GM18505 (cell line): ENCODE results near the gene CD200.

Experiments used
- ATAC-seq: cut with Tn5 transposase; IDR thresholded peaks from one replicate; pipeline ENCODE4 v1.9.1; 2021; ENCODE audit not compliant: unreplicated experiment
- POLR2A ChIP-seq: IDR thresholded peaks from 4 replicates; pipeline ENCODE4 v1.6.1; 2011; ENCODE audit warnings: borderline replicate concordance; ENCODE audit not compliant: insufficient read depth, insufficient read length; ENCODE audit errors: extremely low read depth

The CD200 gene, protein sequence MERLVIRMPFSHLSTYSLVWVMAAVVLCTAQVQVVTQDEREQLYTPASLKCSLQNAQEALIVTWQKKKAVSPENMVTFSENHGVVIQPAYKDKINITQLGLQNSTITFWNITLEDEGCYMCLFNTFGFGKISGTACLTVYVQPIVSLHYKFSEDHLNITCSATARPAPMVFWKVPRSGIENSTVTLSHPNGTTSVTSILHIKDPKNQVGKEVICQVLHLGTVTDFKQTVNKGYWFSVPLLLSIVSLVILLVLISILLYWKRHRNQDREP

GRCh38 chr3:112333002-112333380 lies at the start of gene CD200:
CD200 (plus strand) TSS chr3:112333156; CDS start chr3:112333213, 57 bp downstream.
- ATAC-seq = peak; percentile 51
- TF ChIP-seq POLR2A = peak; percentile 71

DNA sequence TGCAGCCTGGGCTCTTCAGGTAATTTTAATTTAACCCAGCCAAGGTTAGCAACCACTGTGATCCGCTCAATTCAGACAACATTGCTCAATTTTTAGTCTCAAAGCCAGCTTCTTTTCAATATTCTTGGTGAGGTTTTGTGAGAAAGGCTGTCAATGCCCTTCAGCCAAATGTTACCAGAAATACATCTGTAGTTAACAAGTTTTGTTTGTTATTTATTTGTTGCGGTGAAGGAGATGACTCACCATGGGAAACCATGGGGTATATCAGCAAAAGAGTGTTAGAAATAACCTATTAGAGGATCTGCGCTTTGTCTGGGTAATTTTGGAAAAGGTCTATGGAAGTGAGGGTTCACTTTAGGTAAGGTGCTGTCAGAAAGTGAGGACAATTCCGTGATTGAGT lies 43.9 kb upstream of the CD200 start:
- no peak for TF ChIP-seq POLR2A

DNA sequence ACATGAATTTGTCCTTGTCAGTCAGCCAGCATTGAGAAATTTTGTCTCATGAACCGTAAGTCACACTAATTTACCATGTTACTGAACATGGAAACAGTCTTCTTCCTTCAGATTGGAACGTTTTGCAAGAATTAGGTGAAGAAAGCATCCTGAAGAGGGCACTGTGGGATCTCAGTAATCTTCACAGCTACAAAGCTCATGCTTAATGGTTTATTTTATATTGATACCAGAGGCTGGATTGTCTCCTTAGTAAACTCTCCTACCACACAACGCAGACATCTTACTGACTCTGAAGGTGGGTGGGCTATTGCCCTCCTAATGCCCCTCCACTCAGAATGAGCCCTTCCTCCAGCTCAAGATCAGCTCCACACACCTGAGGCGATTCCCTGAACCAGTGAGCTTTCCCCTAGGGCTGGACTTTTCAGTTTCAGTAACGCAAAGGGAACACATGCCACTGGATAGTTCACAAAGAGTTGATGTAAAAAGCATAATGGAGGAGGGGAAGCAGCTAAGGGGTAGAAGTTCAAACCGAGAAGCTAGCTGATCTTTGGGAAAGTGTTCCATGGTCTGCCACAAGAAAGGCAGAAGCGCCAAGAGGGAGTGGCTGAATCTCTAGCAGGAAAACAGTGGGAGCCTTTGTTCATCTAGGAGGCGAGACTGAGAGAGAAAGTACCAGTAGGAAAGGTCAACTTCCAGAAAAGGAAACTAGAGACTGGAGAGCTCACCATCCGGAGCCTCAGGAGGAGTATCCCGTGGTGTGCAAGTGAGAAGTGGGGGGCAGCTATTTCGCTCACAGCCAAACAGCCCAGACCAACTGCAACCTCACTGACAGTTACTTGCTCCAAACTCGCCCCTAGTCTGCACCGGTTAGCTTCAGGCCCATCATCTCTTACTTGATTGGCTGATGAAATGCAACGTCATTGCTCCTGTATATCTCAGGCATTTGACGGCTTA lies 39.3 kb upstream of the CD200 start, which contains the start of gene SLC9C1:
TSS of gene SLC9C1 (minus strand) at position 849 of the 954 bp plus-strand sequence. CDS start 7,425 bp downstream, outside the sequence.
- ATAC-seq = peak; percentile 49
- no peak for TF ChIP-seq POLR2A

More for the DNA sequence above, 43.9 kb upstream of the CD200 start:
- ATAC-seq = no peak

DNA sequence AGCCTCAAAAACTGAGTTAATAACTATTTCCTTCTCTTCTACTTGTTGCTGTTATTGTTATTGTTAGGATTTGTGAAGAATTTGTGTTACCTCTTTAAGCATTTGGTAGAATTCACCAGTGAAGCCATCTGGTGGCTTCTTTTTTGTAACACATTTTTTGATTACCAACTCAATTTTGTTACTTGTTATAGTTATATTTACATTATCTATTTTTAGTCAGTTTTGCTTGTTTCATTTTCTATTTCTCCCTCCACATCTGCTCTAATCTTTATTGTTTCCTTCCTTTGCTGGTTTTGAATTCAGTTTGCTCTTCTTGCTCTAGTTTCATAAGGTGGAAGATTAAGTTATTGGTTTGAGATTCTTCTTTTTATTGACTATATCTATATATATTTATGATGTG lies 35.2 kb upstream of the CD200 start:
- ATAC-seq = peak; percentile 48
- no peak for TF ChIP-seq POLR2A

DNA sequence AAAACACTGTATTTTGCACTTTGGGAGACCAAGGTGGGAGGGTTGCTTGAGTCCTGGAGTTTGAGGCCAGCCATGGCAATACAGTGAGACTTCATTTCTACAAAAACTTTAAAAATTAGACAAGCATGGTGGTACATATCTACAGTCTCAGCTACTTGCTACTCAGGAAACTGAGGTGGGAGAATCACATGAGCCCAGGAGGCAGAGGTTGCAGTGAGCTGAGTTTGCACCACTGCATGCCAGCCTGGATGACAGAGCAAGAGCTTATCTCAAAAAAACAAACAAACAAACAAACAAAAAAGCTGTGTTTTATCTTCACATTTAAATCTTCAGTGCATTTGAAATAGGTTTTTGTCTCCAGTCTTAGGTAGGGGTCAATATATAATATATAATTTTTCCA lies 34.2 kb upstream of the CD200 start:
- ATAC-seq = no peak
- no peak for TF ChIP-seq POLR2A

GRCh38 chr3:112302150-112302830 lies 30.7 kb upstream of the CD200 start:
- no peak for TF ChIP-seq POLR2A
- no peak for ATAC-seq

DNA sequence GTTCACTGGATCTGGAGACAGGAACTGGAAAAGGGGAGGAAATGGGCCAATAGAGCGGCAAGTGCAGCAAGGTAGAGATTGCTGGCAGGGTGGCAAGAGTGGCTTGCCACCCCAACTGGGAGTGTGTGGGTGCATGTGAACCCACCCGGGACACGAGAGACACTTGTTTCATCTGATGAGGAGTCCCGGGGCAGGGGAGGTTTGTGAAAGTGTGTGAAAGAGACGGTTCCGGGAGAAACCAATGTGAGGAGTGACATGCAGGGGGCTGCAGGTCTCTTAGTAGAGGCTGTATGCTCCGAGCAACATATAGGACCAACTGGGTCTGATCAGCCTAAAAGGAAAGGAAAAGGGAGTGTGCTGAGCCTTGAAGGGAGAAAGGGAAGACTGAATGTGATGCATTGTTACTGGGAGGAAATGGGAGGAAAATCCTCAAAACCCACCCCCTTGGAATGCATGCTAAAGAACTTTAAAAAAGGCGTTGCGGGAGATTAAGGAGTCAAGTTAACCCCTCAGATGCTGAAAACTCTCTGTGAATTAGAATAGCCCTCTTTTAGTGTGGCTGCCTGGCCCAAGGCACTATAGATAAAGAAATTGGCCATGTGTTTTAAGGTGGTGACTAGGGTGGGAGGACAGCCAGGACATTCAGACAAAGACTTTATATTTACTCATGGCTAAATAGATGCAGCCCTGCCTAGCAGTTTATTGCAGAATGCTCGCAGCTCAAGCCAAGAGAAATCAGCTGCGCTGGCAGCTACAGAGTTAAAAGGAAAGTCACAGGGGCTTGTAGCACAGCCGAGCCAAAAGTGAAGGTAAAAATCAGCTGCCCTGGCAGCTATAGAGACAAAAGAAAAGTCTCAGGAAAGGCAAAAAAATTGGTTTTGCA lies 29.8 kb upstream of the CD200 start:
- ATAC-seq = no peak
- TF ChIP-seq POLR2A = no peak

- no peak for ATAC-seq
- TF ChIP-seq POLR2A = no peak
Observed at GRCh38 chr3:112303764-112304325, 29.1 kb upstream of the CD200 start.

DNA sequence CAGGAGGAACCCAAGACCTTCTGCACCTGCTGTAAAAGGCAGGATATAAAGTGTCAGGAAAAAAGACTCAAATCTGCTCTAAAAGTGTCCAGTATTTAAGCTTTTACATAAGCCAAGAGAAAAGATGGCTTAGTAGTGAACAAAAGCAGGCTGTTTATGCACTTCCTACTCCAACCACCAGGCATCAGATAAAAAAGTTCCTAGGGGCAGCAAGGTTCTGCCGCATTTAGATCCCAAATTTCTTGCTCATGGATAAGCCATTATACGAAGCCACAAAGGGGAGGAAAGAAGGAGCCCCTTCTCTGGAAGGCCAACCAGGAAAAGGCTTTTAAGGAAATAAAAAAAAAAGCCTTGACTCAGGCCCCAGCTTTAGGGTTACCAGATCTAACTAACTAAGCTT lies 28.3 kb upstream of the CD200 start:
- no peak for TF ChIP-seq POLR2A
- ATAC-seq = no peak

GRCh38 chr3:112306825-112307224 lies 26.1 kb upstream of the CD200 start:
- TF ChIP-seq POLR2A = no peak
- ATAC-seq = no peak

DNA sequence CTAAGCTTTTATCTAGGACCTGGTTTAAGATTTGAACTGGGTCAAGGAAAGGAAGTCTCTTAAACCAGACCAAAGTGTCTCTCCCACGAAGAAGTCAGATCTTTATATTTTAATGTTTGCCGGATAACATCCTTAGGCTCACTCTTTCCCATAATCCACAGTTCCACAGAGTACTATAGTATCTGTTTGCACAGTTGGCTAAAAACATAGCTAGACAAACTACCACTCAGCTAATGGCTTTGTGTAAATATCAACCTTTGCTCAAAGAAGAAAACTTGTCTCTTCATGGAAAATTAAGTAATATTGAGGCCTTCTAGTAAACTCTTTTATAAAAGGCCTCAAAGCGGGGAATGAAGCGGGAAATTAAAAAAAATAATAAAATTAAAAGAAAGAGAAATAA lies 25.4 kb upstream of the CD200 start:
- ATAC-seq = no peak
- no peak for TF ChIP-seq POLR2A
